GM19455 (cell line): ENCODE results near the gene MAD2L1.

Experiments used
- ATAC-seq: cut with Tn5 transposase; IDR thresholded peaks from one replicate; pipeline ENCODE4 v1.9.1; 2021; ENCODE audit not compliant: unreplicated experiment

The MAD2L1 gene

GRCh38 chr4:120059036-120059435 lies 7.6 kb downstream of the MAD2L1 start:
- ATAC-seq: no peak

GRCh38 chr4:120057416-120057815 lies 9.2 kb downstream of the MAD2L1 start:
- ATAC-seq: no peak

- no peak for ATAC-seq
Measured at GRCh38 chr4:120056246-120056645, 10.4 kb downstream of the MAD2L1 start.

GRCh38 chr4:120055795-120056194 lies 10.9 kb downstream of the MAD2L1 start:
- no peak for ATAC-seq

GRCh38 chr4:120055162-120055561 lies 11.5 kb downstream of the MAD2L1 start:
- ATAC-seq: no peak

- no peak for ATAC-seq
Measured at GRCh38 chr4:120053911-120054310, 12.7 kb downstream of the MAD2L1 start.

- no peak for ATAC-seq
Measured at GRCh38 chr4:120052856-120053255, 13.8 kb downstream of the MAD2L1 start.

- ATAC-seq: no peak
Measured at GRCh38 chr4:120051253-120051652, 15.4 kb downstream of the MAD2L1 start.

- ATAC-seq: peak; percentile 93
Measured at GRCh38 chr4:120049732-120050494, 16.7 kb downstream of the MAD2L1 start.

- no peak for ATAC-seq
Measured at GRCh38 chr4:120043828-120044227, 22.8 kb downstream of the MAD2L1 start.

- ATAC-seq: no peak
Measured at GRCh38 chr4:120037411-120037810, 29.2 kb downstream of the MAD2L1 start.

- ATAC-seq: no peak
Measured at GRCh38 chr4:120034913-120035312, 31.7 kb downstream of the MAD2L1 start.

- no peak for ATAC-seq
Measured at GRCh38 chr4:120026853-120027252, 39.8 kb downstream of the MAD2L1 start.

- no peak for ATAC-seq
Measured at GRCh38 chr4:120025516-120025915, 41.1 kb downstream of the MAD2L1 start.

- no peak for ATAC-seq
Measured at GRCh38 chr4:120018786-120019185, 47.9 kb downstream of the MAD2L1 start.

- ATAC-seq: no peak
Measured at GRCh38 chr4:120017939-120018692, 48.5 kb downstream of the MAD2L1 start.

- ATAC-seq: no peak
Measured at GRCh38 chr4:120011725-120012124, 54.9 kb downstream of the MAD2L1 start.

- ATAC-seq: no peak
Measured at GRCh38 chr4:120010646-120011045, 56.0 kb downstream of the MAD2L1 start.

- ATAC-seq: no peak
Measured at GRCh38 chr4:120009731-120010130, 56.9 kb downstream of the MAD2L1 start.

- ATAC-seq: no peak
Measured at GRCh38 chr4:120008957-120009356, 57.7 kb downstream of the MAD2L1 start.

- ATAC-seq: no peak
Measured at GRCh38 chr4:120007896-120008436, 58.7 kb downstream of the MAD2L1 start.
